Nephron (organoid): Measurements from ENCODE around the gene INAVA.

Experiments used
- H3K27ac Mint-ChIP-seq, 3 experiments: 2 replicates each; pipeline ENCODE4 v1.8.0; 2020; ENCODE audit warnings: mixed read lengths in 3 of 3, mild to moderate bottlenecking in 2 of 3, moderate library complexity in 1 of 3
- H3K27me3 Mint-ChIP-seq: 2 replicates; pipeline ENCODE4 v1.8.0; 2021; ENCODE audit warnings: low read depth, mild to moderate bottlenecking, moderate library complexity, mixed read lengths
- H3K36me3 Mint-ChIP-seq: 2 replicates; pipeline ENCODE4 v1.8.0; 2020; ENCODE audit warnings: low read depth, mixed read lengths
- H3K4me1 Mint-ChIP-seq: 2 replicates; pipeline ENCODE4 v1.8.0; 2020; ENCODE audit warnings: mixed read lengths
- H3K4me3 Mint-ChIP-seq, 3 experiments: 2 replicates each; pipeline ENCODE4 v1.8.0; 2020; ENCODE audit warnings: mild to moderate bottlenecking in 3 of 3, mixed read lengths in 3 of 3, moderate library complexity in 2 of 3
- H3K9me3 Mint-ChIP-seq: 2 replicates; pipeline ENCODE4 v1.8.0; 2020; ENCODE audit warnings: mixed read lengths
- CTCF ChIP-seq, 3 experiments: fragments of 200-600 bp; sonication (generic); IDR thresholded peaks; one replicate each; pipeline ENCODE4 v1.5.0; 2021; ENCODE audit warnings: antibody characterized with exemption in 3 of 3; ENCODE audit not compliant: unreplicated experiment in 3 of 3

INAVA gene

GRCh38 chr1:200866521-200866920 lies 28.2 kb upstream of the INAVA start:
- peaks cover 29% of the 10 kb centered on the region for H3K36me3 Mint-ChIP-seq
- no peak overlapping the region for H3K27ac Mint-ChIP-seq
- TF ChIP-seq CTCF (IDR thresholded peaks at IDR 0.05; ENCODE audit: unreplicated experiment in 3 of 3): no peak
- no peak overlapping the region for H3K4me3 Mint-ChIP-seq
- H3K4me1 Mint-ChIP-seq: peaks cover 12% of the 10 kb centered on the region
- H3K9me3 Mint-ChIP-seq: no peaks in the 10 kb centered on the region
- H3K27me3 Mint-ChIP-seq: peaks cover 10% of the 10 kb centered on the region

GRCh38 chr1:200867018-200867811 lies 27.5 kb upstream of the INAVA start:
- Mint-ChIP-seq H3K36me3 (peaks cover 25% of the 10 kb centered on the region), H3K4me3 (no peak overlapping the region), H3K9me3 (no peaks in the 10 kb centered on the region), H3K27me3 (peaks cover 10% of the 10 kb centered on the region), H3K4me1 (peaks cover 12% of the 10 kb centered on the region), H3K27ac (no peak overlapping the region)
- no peak for TF ChIP-seq CTCF (IDR thresholded peaks at IDR 0.05; ENCODE audit: unreplicated experiment in 3 of 3)

- H3K4me3 Mint-ChIP-seq: no peak overlapping the region
- no peak overlapping the region for H3K27ac Mint-ChIP-seq
- H3K27me3 Mint-ChIP-seq: peaks cover 10% of the 10 kb centered on the region
- H3K4me1 Mint-ChIP-seq: peaks cover 12% of the 10 kb centered on the region
- TF ChIP-seq CTCF (IDR thresholded peaks at IDR 0.05; ENCODE audit: unreplicated experiment in 3 of 3): no peak
- peaks cover 8% of the 10 kb centered on the region for H3K36me3 Mint-ChIP-seq
- H3K9me3 Mint-ChIP-seq: no peaks in the 10 kb centered on the region
Measured at GRCh38 chr1:200869376-200869752, 25.3 kb upstream of the INAVA start.

- Mint-ChIP-seq H3K27me3 (peaks cover 10% of the 10 kb centered on the region), H3K4me1 (peaks cover 12% of the 10 kb centered on the region), H3K9me3 (no peaks in the 10 kb centered on the region), H3K27ac (no peak overlapping the region), H3K4me3 (no peak overlapping the region), H3K36me3 (peaks cover 6% of the 10 kb centered on the region)
- no peak for TF ChIP-seq CTCF (IDR thresholded peaks at IDR 0.05; ENCODE audit: unreplicated experiment in 3 of 3)
Measured at GRCh38 chr1:200869753-200870391, 24.8 kb upstream of the INAVA start.

GRCh38 chr1:200872446-200873115 lies 22.1 kb upstream of the INAVA start, which contains the start of gene GPR25:
GPR25 (plus strand) TSS chr1:200872981; CDS start chr1:200873038, 57 bp downstream.
- Mint-ChIP-seq H3K4me3 (no peak within 1 kb of the TSS), H3K27me3 (peaks cover 10% of the 10 kb centered on the region), H3K9me3 (no peaks in the 10 kb centered on the region), H3K4me1 (no peaks in the 10 kb centered on the region), H3K27ac (no peak within 1 kb of the TSS), H3K36me3 (no peaks in the 10 kb centered on the region)
- TF ChIP-seq CTCF (IDR thresholded peaks at IDR 0.05; ENCODE audit: unreplicated experiment in 3 of 3): no peak
